Liver (tissue), 9 donors: ENCODE data around the gene ZCCHC18. TPM values are rescaled to one million over a fixed set of nuclear protein-coding genes. Genes with fewer than 3 reads are reported as not detected.

ENCODE experiments used
- DNase-seq: peaks from one replicate; pipeline ENCODE4 v3.0.0-alpha.2; 2017; ENCODE audit warnings: low spot score
- H3K27ac ChIP-seq, 2 donors: one replicate each; pipeline ENCODE4 v1.7.0; 2013; ENCODE audit warnings: inconsistent platforms in 2 of 2, low read length in 2 of 2, control low read depth in 1 of 2, low read depth in 1 of 2, mild to moderate bottlenecking in 1 of 2
- H3K27me3 ChIP-seq, 4 donors: one replicate each; pipeline versions ENCODE4 v1.6.1 to v1.7.0; 2013; ENCODE audit warnings: low read length in 3 of 4, inconsistent platforms in 1 of 4, mild to moderate bottlenecking in 1 of 4, moderate library complexity in 1 of 4; ENCODE audit not compliant: control insufficient read depth in 4 of 4, insufficient read depth in 4 of 4
- H3K36me3 ChIP-seq, 4 donors: one replicate each; pipeline versions ENCODE4 v1.6.1 to v1.7.0; 2013; ENCODE audit warnings: low read length in 3 of 4, mild to moderate bottlenecking in 3 of 4, low read depth in 1 of 4, moderate library complexity in 1 of 4; ENCODE audit not compliant: control insufficient read depth in 4 of 4, insufficient read depth in 3 of 4
- H3K4me1 ChIP-seq, 4 donors: one replicate each; pipeline versions ENCODE4 v1.6.1 to v1.7.0; 2013; ENCODE audit warnings: low read length in 3 of 4, mild to moderate bottlenecking in 3 of 4, moderate library complexity in 1 of 4; ENCODE audit not compliant: control insufficient read depth in 4 of 4, insufficient read depth in 4 of 4
- H3K4me3 ChIP-seq, 3 donors: one replicate each; pipeline versions ENCODE4 v1.6.1 to v1.7.0; 2013; ENCODE audit warnings: low read length in 3 of 3, control low read depth in 1 of 3, low read depth in 1 of 3, mild to moderate bottlenecking in 1 of 3
- H3K9ac ChIP-seq, 2 donors: one replicate each; pipeline ENCODE4 v1.7.0; 2013; ENCODE audit warnings: low read length in 2 of 2, mild to moderate bottlenecking in 2 of 2, moderate library complexity in 2 of 2, control low read depth in 1 of 2, low read depth in 1 of 2
- H3K9me3 ChIP-seq, 4 donors: one replicate each; pipeline versions ENCODE4 v1.6.1 to v1.7.0; 2013; ENCODE audit warnings: low read length in 3 of 4; ENCODE audit not compliant: control insufficient read depth in 4 of 4
- EGR1 ChIP-seq, 2 donors: IDR thresholded peaks; 2 replicates each; pipeline ENCODE4 v1.6.1; 2016 to 2018; ENCODE audit warnings: antibody characterized with exemption in 2 of 2, low read depth in 2 of 2
- FOXA1 ChIP-seq: IDR thresholded peaks from 2 replicates; pipeline ENCODE4 v1.6.1; 2016; ENCODE audit warnings: antibody characterized with exemption
- FOXA2 ChIP-seq: IDR thresholded peaks from 2 replicates; pipeline ENCODE4 v1.6.1; 2016; ENCODE audit warnings: antibody characterized with exemption
- HNF4A ChIP-seq, 2 donors: conservative IDR thresholded peaks; 2 replicates each; pipeline ENCODE4 v1.6.1; 2016; ENCODE audit warnings: antibody characterized with exemption in 2 of 2, mild to moderate bottlenecking in 2 of 2
- HNF4G ChIP-seq: IDR thresholded peaks from 2 replicates; pipeline ENCODE4 v1.6.1; 2016; ENCODE audit warnings: antibody characterized with exemption
- JUND ChIP-seq, 2 donors: IDR thresholded peaks; 2 replicates each; pipeline ENCODE4 v1.6.1; 2016; ENCODE audit warnings: antibody characterized with exemption in 2 of 2
- NR2F2 ChIP-seq: IDR thresholded peaks from 2 replicates; pipeline ENCODE4 v1.6.1; 2016; ENCODE audit warnings: antibody characterized with exemption
- RAD21 ChIP-seq, 2 donors: IDR thresholded peaks; 2 replicates each; pipeline ENCODE4 v1.6.1; 2016; ENCODE audit warnings: antibody characterized with exemption in 2 of 2, mild to moderate bottlenecking in 2 of 2
- SP1 ChIP-seq: IDR thresholded peaks from 2 replicates; pipeline ENCODE4 v1.6.1; 2018; ENCODE audit warnings: antibody characterized with exemption, mild to moderate bottlenecking
- TAF1 ChIP-seq: conservative IDR thresholded peaks from 2 replicates; pipeline ENCODE4 v1.6.1; 2016; ENCODE audit warnings: antibody characterized with exemption, mild to moderate bottlenecking
- WGBS: extraction: QIAGEN DNeasy Blood & Tissue Kit; methylation state at CpG from one replicate; pipeline ENCODE4 v1.1.7; 2013; 5-methylcytosine and 5-hydroxymethylcytosine counted together
- polyA plus RNA-seq, 2 donors: library from polyadenylated mRNA; stranded (reverse) in 1 of 2; unstranded in 1 of 2; fragments of 200-250 nt in 1 of 2; fragments of >200 nt in 1 of 2; fragmentation: Nextera tagmentation in 1 of 2; extraction: Ambion mirVana in 1 of 2; gene quantifications; one replicate each; pipeline versions ENCODE4 v1.2.1 to v1.2.3, GENCODE V29; 2013 to 2015
- total RNA-seq, 2 donors: library from RNA; depleted of rRNA; stranded (reverse); fragments of >200 nt; gene quantifications; one replicate each; pipeline ENCODE4 v1.2.3, GENCODE V29; 2014
- TF ChIP-seq, protein P1 (sequence below): fragments of 150-350 bp; IDR thresholded peaks from 2 replicates; pipeline ENCODE4 v1.5.1; 2017; ENCODE audit warnings: improper control_type of control experiment, low read depth, low read length; ENCODE audit not compliant: missing input control
- TF ChIP-seq, protein P2 (sequence below): IDR thresholded peaks from 2 replicates; pipeline ENCODE4 v1.6.1; 2016; ENCODE audit warnings: antibody characterized with exemption
- TF ChIP-seq, protein P3 (sequence below): IDR thresholded peaks from 2 replicates; pipeline ENCODE4 v1.6.1; 2016; ENCODE audit warnings: antibody characterized with exemption, mild to moderate bottlenecking
- TF ChIP-seq, protein P4 (sequence below): IDR thresholded peaks from 2 replicates; pipeline ENCODE4 v1.6.1; 2016; ENCODE audit warnings: antibody characterized with exemption
- donor health status: healthy.
- donor health status: healthy.
- donor health status: healthy.
- donor health status: healthy.
- donor health status: healthy.

Gene ZCCHC18
- total and polyA plus RNA-seq, 4 donors = 0.05 to 0.25 (median 0.09) TPM; not detected in 1

DNA sequence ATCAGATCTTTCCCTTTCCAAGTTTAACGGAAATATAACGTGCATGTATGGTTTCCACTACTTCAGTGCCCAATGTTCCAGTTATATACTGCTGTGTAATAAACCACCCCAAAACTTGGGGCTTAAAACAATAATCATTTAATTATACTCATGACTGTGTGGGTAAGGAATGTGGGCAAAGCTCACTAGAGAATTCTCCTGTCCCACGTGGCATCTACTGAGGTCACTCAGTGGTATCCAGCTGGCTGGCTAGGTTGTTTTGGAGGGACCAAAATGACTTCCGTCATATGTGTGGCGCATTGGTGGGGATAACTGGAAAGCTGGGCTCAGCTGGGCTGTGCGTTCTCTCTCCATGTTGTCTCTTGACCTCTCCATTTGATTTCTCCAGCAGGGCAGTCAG lies 18.5 kb downstream of the ZCCHC18 start:
- Histone ChIP-seq H3K36me3 (peaks cover 0 to 9% (median 7%) of the 10 kb centered on the region in 4 donors), H3K9me3 (no peaks in the 10 kb centered on the region), H3K27ac (no peak overlapping the region), H3K9ac (no peak overlapping the region), H3K27me3 (peaks cover 0 to 3% (median 0%) of the 10 kb centered on the region in 4 donors), H3K4me1 (no peaks in the 10 kb centered on the region), H3K4me3 (no peak overlapping the region)
- DNase-seq = no peak
- TF ChIP-seq, protein P1, sequence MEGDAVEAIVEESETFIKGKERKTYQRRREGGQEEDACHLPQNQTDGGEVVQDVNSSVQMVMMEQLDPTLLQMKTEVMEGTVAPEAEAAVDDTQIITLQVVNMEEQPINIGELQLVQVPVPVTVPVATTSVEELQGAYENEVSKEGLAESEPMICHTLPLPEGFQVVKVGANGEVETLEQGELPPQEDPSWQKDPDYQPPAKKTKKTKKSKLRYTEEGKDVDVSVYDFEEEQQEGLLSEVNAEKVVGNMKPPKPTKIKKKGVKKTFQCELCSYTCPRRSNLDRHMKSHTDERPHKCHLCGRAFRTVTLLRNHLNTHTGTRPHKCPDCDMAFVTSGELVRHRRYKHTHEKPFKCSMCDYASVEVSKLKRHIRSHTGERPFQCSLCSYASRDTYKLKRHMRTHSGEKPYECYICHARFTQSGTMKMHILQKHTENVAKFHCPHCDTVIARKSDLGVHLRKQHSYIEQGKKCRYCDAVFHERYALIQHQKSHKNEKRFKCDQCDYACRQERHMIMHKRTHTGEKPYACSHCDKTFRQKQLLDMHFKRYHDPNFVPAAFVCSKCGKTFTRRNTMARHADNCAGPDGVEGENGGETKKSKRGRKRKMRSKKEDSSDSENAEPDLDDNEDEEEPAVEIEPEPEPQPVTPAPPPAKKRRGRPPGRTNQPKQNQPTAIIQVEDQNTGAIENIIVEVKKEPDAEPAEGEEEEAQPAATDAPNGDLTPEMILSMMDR = no peak
- TF ChIP-seq TAF1 (no peak), JUND (IDR thresholded peaks at IDR 0.05) (no peak), HNF4G (no peak), EGR1 (IDR thresholded peaks at IDR 0.05; ENCODE audit: low read depth in 2 of 2) (no peak), SP1 (no peak), FOXA2 (no peak)
- TF ChIP-seq, protein P2, sequence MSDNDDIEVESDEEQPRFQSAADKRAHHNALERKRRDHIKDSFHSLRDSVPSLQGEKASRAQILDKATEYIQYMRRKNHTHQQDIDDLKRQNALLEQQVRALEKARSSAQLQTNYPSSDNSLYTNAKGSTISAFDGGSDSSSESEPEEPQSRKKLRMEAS = no peak
- WGBS = 98% methylated on average over 6 of the region's 6 CpGs

DNA sequence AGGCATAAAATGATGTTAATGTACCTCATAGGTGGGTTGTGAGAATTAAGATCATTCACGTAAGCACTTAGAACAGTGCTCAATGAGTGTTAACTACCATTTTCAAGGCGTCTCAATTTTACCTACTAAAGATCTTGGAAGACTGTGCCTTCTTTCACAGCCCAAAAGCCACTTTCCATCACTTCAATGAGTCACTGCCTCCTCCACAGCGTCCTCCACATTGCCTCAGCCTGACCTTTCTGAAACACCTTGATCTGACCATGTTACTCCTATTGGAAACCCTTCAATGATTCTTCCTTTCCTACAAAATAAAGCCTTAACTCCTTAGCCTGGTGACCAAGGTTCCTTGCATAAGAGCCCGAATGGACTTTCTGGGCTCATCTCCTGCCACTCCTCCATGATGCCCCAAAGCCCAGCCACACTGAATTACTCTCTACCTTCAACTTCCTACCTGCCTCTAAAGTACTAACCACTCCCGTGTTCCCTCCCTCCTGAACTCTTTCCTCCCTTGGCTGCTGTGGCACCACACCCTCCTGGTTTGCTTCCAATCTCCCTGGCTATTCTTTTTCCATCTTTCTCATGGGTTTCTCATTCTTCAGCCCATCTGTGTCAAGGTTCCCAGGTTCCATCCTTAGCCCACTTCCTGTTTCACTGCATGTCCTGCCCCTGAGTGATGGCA lies 22.4 kb downstream of the ZCCHC18 start:
- 88% methylated on average over 5 of the region's 5 CpGs for WGBS
- peaks cover 0 to 3% (median 0%) of the 10 kb centered on the region in 4 donors for H3K27me3 ChIP-seq

More for the DNA sequence above, 22.4 kb downstream of the ZCCHC18 start:
- Histone ChIP-seq H3K4me1 (peaks cover 0 to 4% (median 0%) of the 10 kb centered on the region in 4 donors), H3K4me3 (no peak overlapping the region), H3K9me3 (no peaks in the 10 kb centered on the region), H3K27ac (no peak overlapping the region), H3K9ac (no peak overlapping the region), H3K36me3 (peaks cover 0 to 9% (median 7%) of the 10 kb centered on the region in 4 donors)
- TF ChIP-seq RAD21 (IDR thresholded peaks at IDR 0.05) (no peak), EGR1 (IDR thresholded peaks at IDR 0.05; ENCODE audit: low read depth in 2 of 2) (no peak), HNF4G (no peak), SP1 (no peak), NR2F2 (no peak), HNF4A (conservative IDR thresholded peaks at IDR 0.05) (no peak), FOXA1 (no peak), TAF1 (no peak), JUND (IDR thresholded peaks at IDR 0.05) (no peak)
- TF ChIP-seq, protein P3, sequence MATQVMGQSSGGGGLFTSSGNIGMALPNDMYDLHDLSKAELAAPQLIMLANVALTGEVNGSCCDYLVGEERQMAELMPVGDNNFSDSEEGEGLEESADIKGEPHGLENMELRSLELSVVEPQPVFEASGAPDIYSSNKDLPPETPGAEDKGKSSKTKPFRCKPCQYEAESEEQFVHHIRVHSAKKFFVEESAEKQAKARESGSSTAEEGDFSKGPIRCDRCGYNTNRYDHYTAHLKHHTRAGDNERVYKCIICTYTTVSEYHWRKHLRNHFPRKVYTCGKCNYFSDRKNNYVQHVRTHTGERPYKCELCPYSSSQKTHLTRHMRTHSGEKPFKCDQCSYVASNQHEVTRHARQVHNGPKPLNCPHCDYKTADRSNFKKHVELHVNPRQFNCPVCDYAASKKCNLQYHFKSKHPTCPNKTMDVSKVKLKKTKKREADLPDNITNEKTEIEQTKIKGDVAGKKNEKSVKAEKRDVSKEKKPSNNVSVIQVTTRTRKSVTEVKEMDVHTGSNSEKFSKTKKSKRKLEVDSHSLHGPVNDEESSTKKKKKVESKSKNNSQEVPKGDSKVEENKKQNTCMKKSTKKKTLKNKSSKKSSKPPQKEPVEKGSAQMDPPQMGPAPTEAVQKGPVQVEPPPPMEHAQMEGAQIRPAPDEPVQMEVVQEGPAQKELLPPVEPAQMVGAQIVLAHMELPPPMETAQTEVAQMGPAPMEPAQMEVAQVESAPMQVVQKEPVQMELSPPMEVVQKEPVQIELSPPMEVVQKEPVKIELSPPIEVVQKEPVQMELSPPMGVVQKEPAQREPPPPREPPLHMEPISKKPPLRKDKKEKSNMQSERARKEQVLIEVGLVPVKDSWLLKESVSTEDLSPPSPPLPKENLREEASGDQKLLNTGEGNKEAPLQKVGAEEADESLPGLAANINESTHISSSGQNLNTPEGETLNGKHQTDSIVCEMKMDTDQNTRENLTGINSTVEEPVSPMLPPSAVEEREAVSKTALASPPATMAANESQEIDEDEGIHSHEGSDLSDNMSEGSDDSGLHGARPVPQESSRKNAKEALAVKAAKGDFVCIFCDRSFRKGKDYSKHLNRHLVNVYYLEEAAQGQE = no peak
- TF ChIP-seq, protein P1 = no peak
- TF ChIP-seq, protein P4, sequence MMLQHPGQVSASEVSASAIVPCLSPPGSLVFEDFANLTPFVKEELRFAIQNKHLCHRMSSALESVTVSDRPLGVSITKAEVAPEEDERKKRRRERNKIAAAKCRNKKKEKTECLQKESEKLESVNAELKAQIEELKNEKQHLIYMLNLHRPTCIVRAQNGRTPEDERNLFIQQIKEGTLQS = no peak
- no peak for DNase-seq
